SK-N-MC (cell line): ENCODE results near the gene SCN4A.

Source experiments
- EZH2 ChIP-seq: fragments of 200-600 bp; sonication (generic); IDR thresholded peaks from one replicate; pipeline ENCODE4 v1.6.1; 2017; ENCODE audit warnings: antibody characterized with exemption
- POLR2AphosphoS5 ChIP-seq: IDR thresholded peaks from 2 replicates; pipeline ENCODE4 v1.6.1; 2012; ENCODE audit warnings: mild to moderate bottlenecking, low read depth, low read length, borderline replicate concordance

- TF ChIP-seq POLR2AphosphoS5 (no peak), EZH2 (no peak)
These were observed 24.9 kb downstream of the SCN4A start for GRCh38 chr17:63947711-63948330.
